ENCODE results near the gene ERG28.

DNA sequence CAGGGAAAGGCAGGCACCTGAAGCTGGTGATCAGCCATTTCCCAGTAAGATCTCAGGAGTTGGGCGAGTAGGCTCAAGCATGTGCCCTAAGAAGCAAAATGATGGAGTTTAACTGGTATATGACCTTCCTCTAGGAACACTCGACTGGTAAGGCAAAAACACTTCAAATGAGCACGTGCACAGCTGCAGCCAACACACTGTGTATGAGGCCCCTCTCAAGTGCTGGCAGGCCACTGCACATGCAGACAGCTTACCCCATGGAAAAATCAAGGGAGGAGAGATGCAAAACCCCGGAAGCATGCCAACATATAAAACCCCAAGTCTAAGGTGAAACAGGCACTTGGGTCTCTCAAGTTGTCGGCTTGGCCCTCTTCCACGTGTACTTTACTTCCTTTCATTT lies 39.6 kb upstream of the ERG28 start:
- TF ChIP-seq, protein P1, sequence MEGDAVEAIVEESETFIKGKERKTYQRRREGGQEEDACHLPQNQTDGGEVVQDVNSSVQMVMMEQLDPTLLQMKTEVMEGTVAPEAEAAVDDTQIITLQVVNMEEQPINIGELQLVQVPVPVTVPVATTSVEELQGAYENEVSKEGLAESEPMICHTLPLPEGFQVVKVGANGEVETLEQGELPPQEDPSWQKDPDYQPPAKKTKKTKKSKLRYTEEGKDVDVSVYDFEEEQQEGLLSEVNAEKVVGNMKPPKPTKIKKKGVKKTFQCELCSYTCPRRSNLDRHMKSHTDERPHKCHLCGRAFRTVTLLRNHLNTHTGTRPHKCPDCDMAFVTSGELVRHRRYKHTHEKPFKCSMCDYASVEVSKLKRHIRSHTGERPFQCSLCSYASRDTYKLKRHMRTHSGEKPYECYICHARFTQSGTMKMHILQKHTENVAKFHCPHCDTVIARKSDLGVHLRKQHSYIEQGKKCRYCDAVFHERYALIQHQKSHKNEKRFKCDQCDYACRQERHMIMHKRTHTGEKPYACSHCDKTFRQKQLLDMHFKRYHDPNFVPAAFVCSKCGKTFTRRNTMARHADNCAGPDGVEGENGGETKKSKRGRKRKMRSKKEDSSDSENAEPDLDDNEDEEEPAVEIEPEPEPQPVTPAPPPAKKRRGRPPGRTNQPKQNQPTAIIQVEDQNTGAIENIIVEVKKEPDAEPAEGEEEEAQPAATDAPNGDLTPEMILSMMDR (IDR thresholded peaks at IDR 0.05; ENCODE audit: insufficient read depth, low read length): no peak
- TF ChIP-seq, protein P2, sequence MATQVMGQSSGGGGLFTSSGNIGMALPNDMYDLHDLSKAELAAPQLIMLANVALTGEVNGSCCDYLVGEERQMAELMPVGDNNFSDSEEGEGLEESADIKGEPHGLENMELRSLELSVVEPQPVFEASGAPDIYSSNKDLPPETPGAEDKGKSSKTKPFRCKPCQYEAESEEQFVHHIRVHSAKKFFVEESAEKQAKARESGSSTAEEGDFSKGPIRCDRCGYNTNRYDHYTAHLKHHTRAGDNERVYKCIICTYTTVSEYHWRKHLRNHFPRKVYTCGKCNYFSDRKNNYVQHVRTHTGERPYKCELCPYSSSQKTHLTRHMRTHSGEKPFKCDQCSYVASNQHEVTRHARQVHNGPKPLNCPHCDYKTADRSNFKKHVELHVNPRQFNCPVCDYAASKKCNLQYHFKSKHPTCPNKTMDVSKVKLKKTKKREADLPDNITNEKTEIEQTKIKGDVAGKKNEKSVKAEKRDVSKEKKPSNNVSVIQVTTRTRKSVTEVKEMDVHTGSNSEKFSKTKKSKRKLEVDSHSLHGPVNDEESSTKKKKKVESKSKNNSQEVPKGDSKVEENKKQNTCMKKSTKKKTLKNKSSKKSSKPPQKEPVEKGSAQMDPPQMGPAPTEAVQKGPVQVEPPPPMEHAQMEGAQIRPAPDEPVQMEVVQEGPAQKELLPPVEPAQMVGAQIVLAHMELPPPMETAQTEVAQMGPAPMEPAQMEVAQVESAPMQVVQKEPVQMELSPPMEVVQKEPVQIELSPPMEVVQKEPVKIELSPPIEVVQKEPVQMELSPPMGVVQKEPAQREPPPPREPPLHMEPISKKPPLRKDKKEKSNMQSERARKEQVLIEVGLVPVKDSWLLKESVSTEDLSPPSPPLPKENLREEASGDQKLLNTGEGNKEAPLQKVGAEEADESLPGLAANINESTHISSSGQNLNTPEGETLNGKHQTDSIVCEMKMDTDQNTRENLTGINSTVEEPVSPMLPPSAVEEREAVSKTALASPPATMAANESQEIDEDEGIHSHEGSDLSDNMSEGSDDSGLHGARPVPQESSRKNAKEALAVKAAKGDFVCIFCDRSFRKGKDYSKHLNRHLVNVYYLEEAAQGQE (IDR thresholded peaks at IDR 0.05; ENCODE audit: insufficient replicate concordance, low read depth): no peak
- no peak for TF ChIP-seq POLR2AphosphoS5 (IDR thresholded peaks at IDR 0.05; ENCODE audit: low read depth)
- no peak for TF ChIP-seq GABPA (IDR thresholded peaks at IDR 0.05; ENCODE audit: low read depth)

All from HL-60 (cell line).